Ovary (tissue), 3 donors: ENCODE results near the gene TMEM250.

Experiments used
- EP300 ChIP-seq: sonication (generic); formaldehyde crosslinking; IDR thresholded peaks from one replicate; pipeline ENCODE4 v1.6.1; 2017; ENCODE audit warnings: antibody characterized with exemption
- POLR2A ChIP-seq: fragments of 450-650 bp; IDR thresholded peaks from one replicate; pipeline ENCODE4 v1.6.1; 2017; ENCODE audit warnings: antibody characterized with exemption, mild to moderate bottlenecking, moderate library complexity
- TF ChIP-seq, protein P1 (sequence below), 3 donors: fragments of 450-650 bp in 2 of 3; fragments of 200-600 bp in 1 of 3; IDR thresholded peaks; one replicate each; pipeline versions ENCODE4 v1.5.1 to v1.8.0; 2016 to 2022; ENCODE audit warnings: antibody characterized with exemption in 3 of 3, mild to moderate bottlenecking in 1 of 3
- donor health status: DM: no; HTN: no; CAD: no.

DNA sequence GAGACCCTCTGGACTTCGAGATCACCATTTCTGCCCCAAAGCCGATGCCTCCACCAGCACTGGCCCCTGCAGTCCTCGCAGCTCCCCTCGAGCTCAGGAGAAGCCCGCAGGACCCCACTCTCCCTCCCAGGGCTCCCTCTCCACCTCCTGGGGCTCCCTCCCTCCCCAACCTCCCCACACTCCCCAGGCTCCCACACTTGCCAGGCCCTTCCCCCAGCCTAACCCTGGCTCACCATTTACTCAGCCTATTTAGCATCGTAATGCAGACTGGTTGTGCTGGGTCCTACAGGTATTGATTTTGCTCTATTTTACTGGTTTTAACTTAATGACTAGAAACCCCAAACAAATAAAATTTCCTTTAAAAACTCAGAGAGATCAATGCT, 23.7 kb upstream of the TMEM250 start:
- TF ChIP-seq, protein P1, sequence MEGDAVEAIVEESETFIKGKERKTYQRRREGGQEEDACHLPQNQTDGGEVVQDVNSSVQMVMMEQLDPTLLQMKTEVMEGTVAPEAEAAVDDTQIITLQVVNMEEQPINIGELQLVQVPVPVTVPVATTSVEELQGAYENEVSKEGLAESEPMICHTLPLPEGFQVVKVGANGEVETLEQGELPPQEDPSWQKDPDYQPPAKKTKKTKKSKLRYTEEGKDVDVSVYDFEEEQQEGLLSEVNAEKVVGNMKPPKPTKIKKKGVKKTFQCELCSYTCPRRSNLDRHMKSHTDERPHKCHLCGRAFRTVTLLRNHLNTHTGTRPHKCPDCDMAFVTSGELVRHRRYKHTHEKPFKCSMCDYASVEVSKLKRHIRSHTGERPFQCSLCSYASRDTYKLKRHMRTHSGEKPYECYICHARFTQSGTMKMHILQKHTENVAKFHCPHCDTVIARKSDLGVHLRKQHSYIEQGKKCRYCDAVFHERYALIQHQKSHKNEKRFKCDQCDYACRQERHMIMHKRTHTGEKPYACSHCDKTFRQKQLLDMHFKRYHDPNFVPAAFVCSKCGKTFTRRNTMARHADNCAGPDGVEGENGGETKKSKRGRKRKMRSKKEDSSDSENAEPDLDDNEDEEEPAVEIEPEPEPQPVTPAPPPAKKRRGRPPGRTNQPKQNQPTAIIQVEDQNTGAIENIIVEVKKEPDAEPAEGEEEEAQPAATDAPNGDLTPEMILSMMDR (IDR thresholded peaks at IDR 0.05) = no peak
- TF ChIP-seq EP300 (no peak), POLR2A (no peak)
